ENCODE data around the gene APBB2. TPM values are rescaled to one million over a fixed set of nuclear protein-coding genes. Genes with fewer than 3 reads are reported as not detected.

APBB2 gene
- total and polyA plus RNA-seq, 4 donors, result 4.8 to 31.5 (median 11.2) TPM

DNA sequence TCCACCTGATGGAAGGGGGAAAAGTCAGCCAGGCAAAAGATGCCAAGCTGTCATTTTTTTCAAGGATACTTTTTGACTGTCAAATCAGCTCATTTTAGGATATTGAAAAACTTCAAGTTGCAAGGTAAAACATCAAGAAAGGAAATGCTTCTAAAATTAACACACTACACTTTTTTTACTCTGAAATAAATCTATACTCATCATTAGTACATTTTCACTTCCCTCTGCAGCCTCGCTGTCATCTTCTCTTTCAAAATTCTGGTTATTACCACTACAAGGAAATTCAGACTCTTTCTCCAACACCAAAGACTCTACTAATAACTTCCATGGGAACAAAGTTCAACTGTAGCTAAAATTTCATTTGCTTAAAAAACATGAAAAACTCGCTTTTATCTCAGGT, 41.6 kb downstream of the APBB2 start:
- H3K36me3 ChIP-seq (ENCODE audit: control insufficient read depth in 4 of 4, insufficient read depth in 3 of 4, low read depth in 1 of 4, low read length in 3 of 4), result no peaks in the 10 kb centered on the region
- H3K4me1 ChIP-seq (ENCODE audit: control insufficient read depth in 4 of 4, insufficient read depth in 4 of 4, low read length in 3 of 4), result peaks cover 0 to 9% (median 3%) of the 10 kb centered on the region in 4 donors
- H3K4me3 ChIP-seq (ENCODE audit: low read depth in 1 of 3, low read length in 3 of 3), result no peak overlapping the region
- WGBS, result 81% methylated on average over 2 of the region's 2 CpGs
- H3K9me3 ChIP-seq (ENCODE audit: control insufficient read depth in 4 of 4, low read length in 3 of 4), result no peaks in the 10 kb centered on the region
- no peak overlapping the region for H3K9ac ChIP-seq (ENCODE audit: low read depth in 1 of 2, low read length in 2 of 2)
- H3K27me3 ChIP-seq (ENCODE audit: control insufficient read depth in 4 of 4, insufficient read depth in 4 of 4, low read length in 3 of 4), result no peaks in the 10 kb centered on the region
- no peak for DNase-seq (ENCODE audit: low spot score)
- no peak overlapping the region for H3K27ac ChIP-seq (ENCODE audit: low read depth in 1 of 2, low read length in 2 of 2)
- TF ChIP-seq TAF1 (conservative IDR thresholded peaks at IDR 0.05), result no peak

DNA sequence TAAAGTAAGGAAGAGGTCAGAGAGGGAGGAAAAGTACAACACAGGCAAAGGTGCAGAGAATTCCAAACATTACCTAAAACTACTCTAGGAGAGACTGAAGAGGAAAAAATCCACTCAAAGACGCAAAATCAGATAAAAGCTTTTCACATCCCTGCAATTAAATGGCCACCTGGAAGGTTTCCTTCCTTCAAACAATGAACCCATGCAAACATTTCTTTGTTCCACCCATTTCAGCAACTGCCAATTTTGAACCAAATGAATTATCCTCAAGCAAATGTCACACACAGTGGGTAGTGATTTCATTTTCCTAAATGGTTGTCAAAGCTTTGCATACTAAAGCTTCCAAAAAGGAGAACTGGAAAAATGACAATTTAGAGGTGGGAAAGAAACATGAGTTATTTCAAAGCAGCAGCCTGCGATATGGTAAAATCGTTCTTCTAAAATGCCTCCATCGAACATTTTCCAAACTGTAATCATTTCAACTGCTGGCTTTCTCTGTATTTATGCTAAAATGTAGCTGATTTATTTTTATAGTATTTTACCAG, 45.0 kb downstream of the APBB2 start:
- DNase-seq (ENCODE audit: low spot score), result no peak
- Histone ChIP-seq H3K4me1 (ENCODE audit: control insufficient read depth in 4 of 4, insufficient read depth in 4 of 4, low read length in 3 of 4) (peaks cover 0 to 6% (median 2%) of the 10 kb centered on the region in 4 donors), H3K9ac (ENCODE audit: low read depth in 1 of 2, low read length in 2 of 2) (no peak overlapping the region), H3K4me3 (ENCODE audit: low read depth in 1 of 3, low read length in 3 of 3) (no peak overlapping the region), H3K27ac (ENCODE audit: low read depth in 1 of 2, low read length in 2 of 2) (no peak overlapping the region), H3K9me3 (ENCODE audit: control insufficient read depth in 4 of 4, low read length in 3 of 4) (no peaks in the 10 kb centered on the region), H3K27me3 (ENCODE audit: control insufficient read depth in 4 of 4, insufficient read depth in 4 of 4, low read length in 3 of 4) (no peaks in the 10 kb centered on the region), H3K36me3 (ENCODE audit: control insufficient read depth in 4 of 4, insufficient read depth in 3 of 4, low read depth in 1 of 4, low read length in 3 of 4) (no peaks in the 10 kb centered on the region)
- TF ChIP-seq, protein P1, sequence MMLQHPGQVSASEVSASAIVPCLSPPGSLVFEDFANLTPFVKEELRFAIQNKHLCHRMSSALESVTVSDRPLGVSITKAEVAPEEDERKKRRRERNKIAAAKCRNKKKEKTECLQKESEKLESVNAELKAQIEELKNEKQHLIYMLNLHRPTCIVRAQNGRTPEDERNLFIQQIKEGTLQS (IDR thresholded peaks at IDR 0.05), result no peak
- TF ChIP-seq, protein P2, sequence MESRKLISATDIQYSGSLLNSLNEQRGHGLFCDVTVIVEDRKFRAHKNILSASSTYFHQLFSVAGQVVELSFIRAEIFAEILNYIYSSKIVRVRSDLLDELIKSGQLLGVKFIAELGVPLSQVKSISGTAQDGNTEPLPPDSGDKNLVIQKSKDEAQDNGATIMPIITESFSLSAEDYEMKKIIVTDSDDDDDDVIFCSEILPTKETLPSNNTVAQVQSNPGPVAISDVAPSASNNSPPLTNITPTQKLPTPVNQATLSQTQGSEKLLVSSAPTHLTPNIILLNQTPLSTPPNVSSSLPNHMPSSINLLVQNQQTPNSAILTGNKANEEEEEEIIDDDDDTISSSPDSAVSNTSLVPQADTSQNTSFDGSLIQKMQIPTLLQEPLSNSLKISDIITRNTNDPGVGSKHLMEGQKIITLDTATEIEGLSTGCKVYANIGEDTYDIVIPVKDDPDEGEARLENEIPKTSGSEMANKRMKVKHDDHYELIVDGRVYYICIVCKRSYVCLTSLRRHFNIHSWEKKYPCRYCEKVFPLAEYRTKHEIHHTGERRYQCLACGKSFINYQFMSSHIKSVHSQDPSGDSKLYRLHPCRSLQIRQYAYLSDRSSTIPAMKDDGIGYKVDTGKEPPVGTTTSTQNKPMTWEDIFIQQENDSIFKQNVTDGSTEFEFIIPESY (IDR thresholded peaks at IDR 0.05), result no peak
- TF ChIP-seq NR2F2 (IDR thresholded peaks at IDR 0.05) (no peak), RXRA (IDR thresholded peaks at IDR 0.05) (no peak), TAF1 (conservative IDR thresholded peaks at IDR 0.05) (no peak), EGR1 (IDR thresholded peaks at IDR 0.05; ENCODE audit: low read depth in 2 of 2) (no peak), SP1 (IDR thresholded peaks at IDR 0.05) (no peak), HNF4G (IDR thresholded peaks at IDR 0.05) (no peak), RAD21 (IDR thresholded peaks at IDR 0.05) (no peak), HNF4A (conservative IDR thresholded peaks at IDR 0.05) (no peak), YY1 (IDR thresholded peaks at IDR 0.05) (no peak), GABPA (IDR thresholded peaks at IDR 0.05 in 1 of 2, conservative IDR thresholded peaks at IDR 0.05 in 1 of 2) (no peak), FOXA2 (IDR thresholded peaks at IDR 0.05) (no peak), FOXA1 (IDR thresholded peaks at IDR 0.05) (no peak), JUND (IDR thresholded peaks at IDR 0.05) (no peak)
- TF ChIP-seq, protein P3, sequence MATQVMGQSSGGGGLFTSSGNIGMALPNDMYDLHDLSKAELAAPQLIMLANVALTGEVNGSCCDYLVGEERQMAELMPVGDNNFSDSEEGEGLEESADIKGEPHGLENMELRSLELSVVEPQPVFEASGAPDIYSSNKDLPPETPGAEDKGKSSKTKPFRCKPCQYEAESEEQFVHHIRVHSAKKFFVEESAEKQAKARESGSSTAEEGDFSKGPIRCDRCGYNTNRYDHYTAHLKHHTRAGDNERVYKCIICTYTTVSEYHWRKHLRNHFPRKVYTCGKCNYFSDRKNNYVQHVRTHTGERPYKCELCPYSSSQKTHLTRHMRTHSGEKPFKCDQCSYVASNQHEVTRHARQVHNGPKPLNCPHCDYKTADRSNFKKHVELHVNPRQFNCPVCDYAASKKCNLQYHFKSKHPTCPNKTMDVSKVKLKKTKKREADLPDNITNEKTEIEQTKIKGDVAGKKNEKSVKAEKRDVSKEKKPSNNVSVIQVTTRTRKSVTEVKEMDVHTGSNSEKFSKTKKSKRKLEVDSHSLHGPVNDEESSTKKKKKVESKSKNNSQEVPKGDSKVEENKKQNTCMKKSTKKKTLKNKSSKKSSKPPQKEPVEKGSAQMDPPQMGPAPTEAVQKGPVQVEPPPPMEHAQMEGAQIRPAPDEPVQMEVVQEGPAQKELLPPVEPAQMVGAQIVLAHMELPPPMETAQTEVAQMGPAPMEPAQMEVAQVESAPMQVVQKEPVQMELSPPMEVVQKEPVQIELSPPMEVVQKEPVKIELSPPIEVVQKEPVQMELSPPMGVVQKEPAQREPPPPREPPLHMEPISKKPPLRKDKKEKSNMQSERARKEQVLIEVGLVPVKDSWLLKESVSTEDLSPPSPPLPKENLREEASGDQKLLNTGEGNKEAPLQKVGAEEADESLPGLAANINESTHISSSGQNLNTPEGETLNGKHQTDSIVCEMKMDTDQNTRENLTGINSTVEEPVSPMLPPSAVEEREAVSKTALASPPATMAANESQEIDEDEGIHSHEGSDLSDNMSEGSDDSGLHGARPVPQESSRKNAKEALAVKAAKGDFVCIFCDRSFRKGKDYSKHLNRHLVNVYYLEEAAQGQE (IDR thresholded peaks at IDR 0.05), result no peak
- TF ChIP-seq, protein P4, sequence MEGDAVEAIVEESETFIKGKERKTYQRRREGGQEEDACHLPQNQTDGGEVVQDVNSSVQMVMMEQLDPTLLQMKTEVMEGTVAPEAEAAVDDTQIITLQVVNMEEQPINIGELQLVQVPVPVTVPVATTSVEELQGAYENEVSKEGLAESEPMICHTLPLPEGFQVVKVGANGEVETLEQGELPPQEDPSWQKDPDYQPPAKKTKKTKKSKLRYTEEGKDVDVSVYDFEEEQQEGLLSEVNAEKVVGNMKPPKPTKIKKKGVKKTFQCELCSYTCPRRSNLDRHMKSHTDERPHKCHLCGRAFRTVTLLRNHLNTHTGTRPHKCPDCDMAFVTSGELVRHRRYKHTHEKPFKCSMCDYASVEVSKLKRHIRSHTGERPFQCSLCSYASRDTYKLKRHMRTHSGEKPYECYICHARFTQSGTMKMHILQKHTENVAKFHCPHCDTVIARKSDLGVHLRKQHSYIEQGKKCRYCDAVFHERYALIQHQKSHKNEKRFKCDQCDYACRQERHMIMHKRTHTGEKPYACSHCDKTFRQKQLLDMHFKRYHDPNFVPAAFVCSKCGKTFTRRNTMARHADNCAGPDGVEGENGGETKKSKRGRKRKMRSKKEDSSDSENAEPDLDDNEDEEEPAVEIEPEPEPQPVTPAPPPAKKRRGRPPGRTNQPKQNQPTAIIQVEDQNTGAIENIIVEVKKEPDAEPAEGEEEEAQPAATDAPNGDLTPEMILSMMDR (IDR thresholded peaks at IDR 0.05; ENCODE audit: low read depth, low read length, missing input control), result no peak
- TF ChIP-seq, protein P5, sequence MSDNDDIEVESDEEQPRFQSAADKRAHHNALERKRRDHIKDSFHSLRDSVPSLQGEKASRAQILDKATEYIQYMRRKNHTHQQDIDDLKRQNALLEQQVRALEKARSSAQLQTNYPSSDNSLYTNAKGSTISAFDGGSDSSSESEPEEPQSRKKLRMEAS (IDR thresholded peaks at IDR 0.05), result no peak
- 94% methylated on average over 4 of the region's 4 CpGs for WGBS

All from liver (tissue), 9 donors.